Motor neuron (in vitro differentiated cells): Measurements from ENCODE around the gene DNASE1L1. TPM values are rescaled to one million over a fixed set of nuclear protein-coding genes. Genes with fewer than 3 reads are reported as not detected.
A peak's percentile ranks its signal among the peaks of the same experiment; 100 is the strongest.

ENCODE experiments used
- ATAC-seq, 8 experiments: fragments of 200-7000 bp; cut with Tn5 transposase; replicated peaks in 6 of 8; 2 replicates each; pipeline ENCODE4 v1.8.0; 2021; ENCODE audit warnings: mild to moderate bottlenecking in 8 of 8, moderate library complexity in 8 of 8
- H3K27ac ChIP-seq, 2 donors: fragments of 250-450 bp; sonication (Bioruptor Pico); 2 replicates each; pipeline ENCODE4 v1.9.0; 2021; ENCODE audit warnings: antibody characterized with exemption in 2 of 2, mild to moderate bottlenecking in 2 of 2, moderate library complexity in 1 of 2
- H3K4me1 ChIP-seq, 2 donors: fragments of 250-450 bp; sonication (Bioruptor Pico); replicated peaks in 1 of 2; 2 replicates each; pipeline ENCODE4 v1.6.1; 2021; ENCODE audit warnings: antibody characterized with exemption in 2 of 2, mild to moderate bottlenecking in 2 of 2, moderate library complexity in 1 of 2
- H3K4me3 ChIP-seq, 5 donors: fragments of 250-450 bp; sonication (Bioruptor Pico); 2 replicates each; pipeline ENCODE4 v1.9.0; 2021; ENCODE audit warnings: antibody characterized with exemption in 5 of 5, mild to moderate bottlenecking in 5 of 5, moderate library complexity in 4 of 5
- WGBS, 10 experiments: fragments of 450-650 bp; shearing (Covaris generic); methylation state at CpG; one replicate each; pipeline ENCODE4 v1.0.0; 2022; 5-methylcytosine and 5-hydroxymethylcytosine counted together
- in situ Hi-C, 9 experiments: fragments of 400-800 bp; cut with MboI; loops; one replicate each; pipeline ENCODE4 v1.15.0; 2021; ENCODE audit warnings: low sequenced_read_pairs in 9 of 9, low pct_unique_long_range_greater_than_20kb in 2 of 9; ENCODE audit not compliant: unreplicated experiment in 9 of 9
- total RNA-seq, 8 experiments: library from RNA; unstranded; fragments of 300-600 nt; gene quantifications; 2 replicates each; pipeline versions ENCODE4 v1.2.3 to v1.2.4, GENCODE V29; 2022

DNASE1L1 gene
- total RNA-seq, 8 experiments from 2014 or later = 7.4 to 29.2 (median 10.9) TPM

DNA sequence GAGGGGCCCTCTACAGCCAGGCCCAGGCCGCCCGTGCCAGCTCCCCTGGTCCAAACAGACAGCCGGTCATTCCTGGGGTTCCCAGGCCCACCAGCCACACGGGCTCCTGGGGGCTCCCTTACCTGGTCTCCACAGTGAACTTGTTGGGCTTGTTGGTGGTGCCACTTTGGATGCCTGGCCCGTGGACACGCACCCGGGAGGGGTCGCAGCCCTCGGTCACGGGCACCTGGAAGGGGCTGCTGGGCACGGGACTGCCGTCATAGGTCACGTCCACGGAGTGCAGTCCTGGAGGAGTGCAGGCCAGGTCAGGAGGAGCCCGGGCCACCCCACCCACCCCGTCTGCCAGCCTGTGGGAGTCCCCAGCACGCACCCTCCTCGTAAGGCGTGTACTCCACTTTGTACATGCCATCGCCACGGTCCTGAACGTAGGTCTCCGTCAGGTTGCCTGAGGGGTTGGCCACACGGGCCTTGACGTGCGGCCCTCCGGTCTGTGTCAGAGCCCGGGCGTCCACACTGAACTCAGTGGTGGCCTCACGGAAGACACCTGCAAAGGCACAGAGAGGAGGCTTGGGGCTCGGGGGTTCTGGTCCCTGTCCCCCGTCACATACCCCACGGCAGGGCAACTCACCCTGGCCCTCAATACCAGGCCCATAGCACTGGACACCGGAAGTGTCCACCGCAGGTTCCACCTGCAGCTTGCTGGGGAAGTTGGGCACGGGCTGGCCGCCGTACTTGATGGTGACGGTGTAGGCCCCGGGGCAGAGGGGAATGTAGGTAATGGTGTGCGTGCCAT is 49.5 kb downstream of the DNASE1L1 start:
- in situ Hi-C loops = no loop called here
- 82 to 100% methylated on average over 2 to 10 of the region's 41 CpGs; no CpG with 5 or more reads in 8 of the 10 experiments for WGBS, 10 experiments
- Histone ChIP-seq H3K4me3 (no peak overlapping the region), H3K4me1 (no peaks in the 10 kb centered on the region), H3K27ac (no peak overlapping the region)
- ATAC-seq = no peak

DNA sequence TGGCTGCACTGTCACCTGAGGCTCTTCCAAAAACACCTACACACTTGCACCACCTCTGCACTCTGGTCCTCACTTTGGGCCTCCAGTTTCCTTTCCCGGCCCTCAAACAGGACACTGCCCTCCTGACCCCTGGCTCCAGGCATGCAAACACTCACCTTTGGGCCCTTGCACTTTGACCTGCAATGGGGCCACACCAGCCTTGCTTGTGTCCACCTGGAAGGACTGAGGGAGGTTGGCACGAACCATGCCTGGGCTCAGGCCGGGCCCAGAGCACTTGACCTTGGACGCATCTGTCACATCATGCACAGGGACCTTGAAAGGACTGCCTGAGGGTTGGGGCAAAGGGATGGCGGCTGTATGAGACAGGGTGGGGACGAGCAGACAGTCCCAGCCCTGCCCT is 50.2 kb downstream of the DNASE1L1 start:
- no peaks in the 10 kb centered on the region for H3K4me1 ChIP-seq
- H3K4me3 ChIP-seq = no peak overlapping the region
- no peak overlapping the region for H3K27ac ChIP-seq
- 80% methylated on average over 2 of the region's 6 CpGs; no CpG with 5 or more reads in 9 of the 10 experiments for WGBS, 10 experiments
- in situ Hi-C loops = no loop called here
- ATAC-seq = no peak

DNA sequence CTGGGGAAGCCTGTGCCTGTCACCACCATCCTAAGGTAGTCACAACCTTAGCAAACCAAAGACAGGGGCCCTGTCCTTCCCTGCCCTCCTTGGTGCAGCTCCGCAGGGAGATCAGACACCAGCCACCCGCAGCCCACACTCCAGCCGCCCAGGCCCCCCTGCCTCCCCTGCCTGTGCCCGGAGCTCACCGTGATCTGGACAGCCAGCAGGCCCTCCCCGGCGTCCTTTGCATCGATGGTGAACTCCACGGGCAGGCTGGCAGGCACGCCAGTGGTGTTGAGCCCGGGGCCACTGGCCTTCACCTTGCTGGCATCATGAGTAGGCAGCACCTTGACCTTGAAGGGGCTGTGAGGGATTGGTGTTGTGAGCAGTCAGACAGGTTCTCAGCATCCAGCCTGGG is 51.0 kb downstream of the DNASE1L1 start:
- Histone ChIP-seq H3K4me1 (no peaks in the 10 kb centered on the region), H3K27ac (no peak overlapping the region), H3K4me3 (no peak overlapping the region)
- ATAC-seq = no peak
- no CpG with 5 or more reads among the region's 11 CpGs for WGBS, 10 experiments
- in situ Hi-C loops = no loop called here

DNA sequence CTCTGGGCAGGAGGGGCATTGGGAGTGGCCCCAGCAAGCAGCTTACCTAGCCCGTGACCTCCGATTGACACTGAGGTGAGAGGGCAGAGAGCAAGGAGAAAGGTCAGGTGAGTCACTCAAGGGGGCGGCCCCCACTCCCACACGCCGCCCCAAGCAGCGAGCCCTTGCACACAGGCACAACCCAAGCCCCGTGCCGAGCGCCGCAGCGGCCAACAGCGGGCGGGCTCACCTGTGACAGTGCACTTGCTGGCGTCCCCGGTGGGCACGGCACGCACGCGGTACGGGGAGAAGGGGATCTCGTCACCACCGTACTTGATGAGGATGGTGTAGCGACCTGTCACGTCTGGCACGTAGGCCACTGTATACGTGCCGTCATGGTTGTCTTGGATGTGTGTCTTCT is 51.8 kb downstream of the DNASE1L1 start:
- in situ Hi-C loops = no loop called here

DNA sequence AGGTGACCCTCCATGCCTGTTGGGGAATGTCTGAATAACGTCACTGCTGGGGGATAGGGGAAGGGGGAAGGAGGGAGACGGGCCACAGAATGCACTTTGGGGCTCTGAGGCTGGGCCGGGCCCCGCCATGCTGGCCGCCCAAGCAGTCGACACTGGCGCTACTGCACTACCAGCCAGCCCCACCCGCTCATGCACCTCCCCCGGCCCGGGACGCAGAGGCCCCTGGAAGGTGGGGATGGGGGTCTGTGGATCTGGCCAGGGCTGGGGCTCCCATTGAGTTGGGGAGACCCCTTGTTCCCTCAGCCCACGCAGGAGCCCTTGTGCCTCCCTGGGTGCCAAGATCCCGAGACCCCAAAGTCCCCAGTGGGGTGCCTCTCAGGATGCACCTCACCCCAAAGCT is 52.5 kb downstream of the DNASE1L1 start:
- in situ Hi-C loops = no loop called here
- no peak for ATAC-seq
- WGBS, 10 experiments = no CpG with 5 or more reads among the region's 13 CpGs

More for the DNA sequence above, 51.8 kb downstream of the DNASE1L1 start:
- WGBS, 10 experiments = no CpG with 5 or more reads among the region's 27 CpGs
- Histone ChIP-seq H3K4me1 (no peaks in the 10 kb centered on the region), H3K4me3 (no peak overlapping the region), H3K27ac (no peak overlapping the region)
- ATAC-seq = no peak

DNA sequence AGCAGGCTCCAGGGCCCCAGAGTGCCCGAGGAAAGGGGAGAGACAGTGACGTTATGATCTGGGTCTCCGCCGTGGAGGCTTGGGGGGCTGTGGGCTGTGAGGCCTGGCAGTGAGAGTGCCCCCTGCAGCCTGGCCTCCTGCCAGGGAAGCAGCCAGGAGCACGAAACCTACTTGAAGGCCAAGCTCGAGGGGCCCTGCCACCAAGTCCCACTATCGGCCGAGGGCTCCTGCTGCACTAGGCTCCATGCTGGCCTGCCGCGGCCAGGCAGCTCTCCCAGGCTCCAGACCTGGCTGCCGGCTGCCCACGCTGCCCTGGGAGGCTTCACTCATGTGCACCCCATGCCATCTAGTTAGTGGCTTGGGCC is 53.3 kb downstream of the DNASE1L1 start:
- H3K4me3 ChIP-seq = no peak overlapping the region
- in situ Hi-C loops = no loop called here
- 57% methylated on average over 1 of the region's 12 CpGs; no CpG with 5 or more reads in 9 of the 10 experiments for WGBS, 10 experiments
- no peak overlapping the region for H3K27ac ChIP-seq
- peak in 1 of 8 experiments; percentile 5 for ATAC-seq
- H3K4me1 ChIP-seq = no peaks in the 10 kb centered on the region

More for the DNA sequence above, 52.5 kb downstream of the DNASE1L1 start:
- Histone ChIP-seq H3K4me1 (no peaks in the 10 kb centered on the region), H3K4me3 (no peak overlapping the region), H3K27ac (no peak overlapping the region)

DNA sequence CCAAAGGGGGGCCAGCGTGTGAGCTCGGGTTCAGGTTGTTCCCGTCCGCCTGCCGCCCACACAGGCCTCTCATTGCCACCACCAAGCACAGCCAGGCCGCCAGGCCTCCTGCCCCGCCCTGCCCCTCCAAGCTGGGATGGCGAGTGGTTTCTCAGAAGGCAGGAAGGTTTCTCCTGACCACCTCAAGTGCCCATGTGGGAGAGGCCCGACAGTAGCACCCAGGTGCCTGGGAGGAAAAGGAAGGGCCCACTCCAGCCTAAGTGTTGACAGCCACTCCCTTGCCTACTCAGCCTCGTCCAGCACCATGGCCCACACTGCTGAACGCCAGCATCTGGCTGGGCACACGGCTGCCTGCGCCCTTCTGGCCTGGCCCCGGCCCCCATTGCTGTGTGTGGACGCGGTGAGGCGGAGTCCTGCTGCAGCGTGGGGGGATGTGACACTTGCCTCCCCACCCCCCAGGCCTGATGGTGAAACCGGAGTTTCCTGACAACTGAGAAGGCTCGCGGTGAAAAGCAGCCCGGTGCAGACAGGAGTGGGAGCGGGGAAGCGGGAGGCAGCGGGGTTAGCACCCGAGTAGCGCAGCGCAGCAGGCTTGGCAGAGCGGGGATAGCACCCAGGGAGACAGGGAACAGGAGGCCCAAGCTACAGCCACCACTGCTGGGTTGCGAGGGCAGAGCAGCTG is 53.8 kb downstream of the DNASE1L1 start:
- in situ Hi-C loops = no loop called here
- WGBS, 10 experiments = 82% methylated on average over 8 of the region's 30 CpGs; no CpG with 5 or more reads in 9 of the 10 experiments
- Histone ChIP-seq H3K4me1 (no peaks in the 10 kb centered on the region), H3K27ac (no peak overlapping the region), H3K4me3 (no peak overlapping the region)
- no peak for ATAC-seq

DNA sequence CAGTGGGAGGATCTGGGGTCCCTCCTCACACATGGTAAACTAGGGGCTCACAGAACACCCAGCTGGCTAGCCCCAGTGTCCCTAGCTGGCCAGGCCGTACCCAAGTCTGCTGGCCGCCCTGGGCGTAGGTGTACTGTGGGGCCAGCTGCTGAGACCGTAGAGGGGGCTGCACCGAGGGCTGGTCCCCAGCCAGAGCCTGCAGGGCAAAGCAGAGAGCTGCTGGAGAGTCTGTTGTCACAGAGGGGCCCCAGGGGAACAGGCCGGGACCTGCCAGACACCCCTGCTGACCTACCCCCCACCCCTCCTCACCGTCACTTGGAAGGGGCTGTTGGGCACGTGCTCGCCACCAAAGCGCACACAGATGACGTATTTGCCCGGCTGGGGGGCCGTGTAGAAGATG is 54.5 kb downstream of the DNASE1L1 start:
- Histone ChIP-seq H3K4me1 (no peaks in the 10 kb centered on the region), H3K4me3 (no peak overlapping the region), H3K27ac (no peak overlapping the region)
- no peak for ATAC-seq
- in situ Hi-C loops = no loop called here
- 100% methylated on average over 1 of the region's 13 CpGs; no CpG with 5 or more reads in 9 of the 10 experiments for WGBS, 10 experiments

DNA sequence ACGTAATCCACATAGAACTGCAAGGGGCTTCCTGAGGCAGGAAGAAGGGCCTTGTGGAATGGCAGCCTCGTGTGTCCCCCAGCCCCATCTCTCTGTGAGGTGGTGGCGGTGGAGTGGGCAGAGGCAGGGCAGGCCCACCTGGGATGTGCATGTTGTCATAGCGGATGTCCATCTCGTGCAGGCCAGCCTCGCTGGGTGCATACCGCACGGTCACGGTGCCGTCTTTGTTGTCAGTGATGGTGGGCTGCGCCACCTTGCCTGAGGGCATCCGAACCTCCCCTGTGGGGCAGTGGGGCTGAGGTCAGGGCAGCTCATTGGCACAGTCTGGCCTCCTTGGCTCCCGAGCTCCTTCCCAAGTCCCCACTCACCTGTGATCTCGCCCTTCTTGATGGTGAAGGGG is 55.0 kb downstream of the DNASE1L1 start:
- no peak for ATAC-seq
- in situ Hi-C loops = no loop called here
- WGBS, 10 experiments = 100% methylated on average over 1 of the region's 14 CpGs; no CpG with 5 or more reads in 9 of the 10 experiments
- H3K4me3 ChIP-seq = no peak overlapping the region
- H3K4me1 ChIP-seq = no peaks in the 10 kb centered on the region
- no peak overlapping the region for H3K27ac ChIP-seq

DNA sequence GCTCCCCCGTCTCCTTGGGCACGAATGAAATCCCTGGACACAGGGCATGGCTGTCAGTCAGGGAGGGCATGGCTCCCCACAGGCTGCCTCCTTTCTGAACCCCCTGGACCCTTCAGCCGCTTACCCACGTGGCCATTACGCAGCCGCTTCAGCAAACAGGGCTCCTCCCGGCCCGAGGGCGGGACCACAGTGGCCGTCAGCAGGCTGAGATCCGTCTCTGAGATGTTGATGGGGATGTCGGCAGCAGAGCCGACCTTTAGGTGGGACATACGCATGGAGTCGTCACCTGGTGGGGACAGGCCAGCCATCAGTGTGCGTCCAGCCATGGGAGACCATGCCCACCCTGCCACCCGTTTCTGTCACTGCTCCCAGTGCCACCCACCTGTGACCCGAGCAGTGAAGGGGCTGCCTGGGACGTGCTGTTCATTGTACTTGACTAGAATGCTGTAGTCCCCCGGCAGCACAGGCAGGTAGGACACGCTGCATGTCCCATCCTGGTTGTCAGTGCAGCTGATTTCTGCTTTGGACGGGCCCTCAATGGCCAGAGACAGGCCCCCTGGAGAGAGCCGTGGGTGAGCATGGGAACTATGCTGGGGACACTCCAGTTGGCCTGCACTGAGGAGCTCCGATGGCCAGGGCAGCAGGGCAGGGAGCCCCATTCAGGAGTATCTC is 55.7 kb downstream of the DNASE1L1 start:
- in situ Hi-C loops = no loop called here
- no peaks in the 10 kb centered on the region for H3K4me1 ChIP-seq
- WGBS, 10 experiments = 91 to 100% methylated on average over 2 to 6 of the region's 24 CpGs; no CpG with 5 or more reads in 8 of the 10 experiments
- no peak overlapping the region for H3K27ac ChIP-seq
- no peak for ATAC-seq
- H3K4me3 ChIP-seq = no peak overlapping the region

DNA sequence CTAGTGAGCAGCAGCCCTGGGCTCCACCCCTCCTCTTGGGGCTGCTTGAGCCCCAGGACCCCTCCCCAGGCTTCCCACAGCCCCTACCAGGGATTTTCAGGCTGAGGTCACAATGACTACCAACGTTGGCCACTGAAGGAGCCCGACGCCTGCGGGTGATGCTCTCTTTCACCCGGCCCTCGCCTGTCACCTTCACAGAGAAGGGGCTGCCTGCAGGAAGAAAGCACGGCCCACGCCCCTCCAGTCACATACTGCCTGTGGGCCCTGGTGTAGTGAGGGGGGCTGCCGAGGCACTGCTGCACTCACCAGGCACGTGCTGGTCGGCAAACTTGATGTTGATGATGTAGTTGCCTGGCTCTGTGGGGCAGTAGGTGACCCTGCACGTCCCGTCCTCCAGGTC is 56.6 kb downstream of the DNASE1L1 start:
- in situ Hi-C loops = no loop called here
- 60% methylated on average over 1 of the region's 13 CpGs; no CpG with 5 or more reads in 9 of the 10 experiments for WGBS, 10 experiments
- Histone ChIP-seq H3K4me1 (no peaks in the 10 kb centered on the region), H3K4me3 (no peak overlapping the region), H3K27ac (no peak overlapping the region)
- no peak for ATAC-seq

DNA sequence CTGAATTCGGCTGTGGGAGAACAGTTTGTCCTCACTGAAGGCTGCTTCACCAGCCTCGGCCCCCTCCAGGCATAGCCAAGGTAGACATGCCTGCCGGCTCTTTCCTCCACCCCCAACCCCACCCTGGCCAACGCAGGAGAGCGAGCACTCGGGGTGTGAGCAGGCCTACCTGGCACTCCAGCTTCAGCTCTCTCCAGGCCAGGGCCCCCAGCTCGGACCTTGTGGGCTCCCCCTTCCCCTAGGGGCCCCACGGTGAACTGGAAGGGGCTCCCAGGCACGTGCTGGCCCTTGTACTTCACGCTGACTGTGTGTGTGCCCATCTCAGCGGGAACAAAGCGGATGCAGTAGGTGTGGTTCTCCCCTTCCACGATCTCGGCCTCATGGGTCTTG is 57.0 kb downstream of the DNASE1L1 start:
- H3K27ac ChIP-seq = no peak overlapping the region
- no CpG with 5 or more reads among the region's 14 CpGs for WGBS, 10 experiments
- in situ Hi-C loops = no loop called here
- H3K4me3 ChIP-seq = no peak overlapping the region
- H3K4me1 ChIP-seq = no peaks in the 10 kb centered on the region
- ATAC-seq = no peak
